Colonic mucosa (tissue), 4 donors: ENCODE data around the gene JAKMIP1. TPM values are rescaled to one million over a fixed set of nuclear protein-coding genes. Genes with fewer than 3 reads are reported as not detected.

Experiments used
- DNase-seq: peaks from one replicate; pipeline ENCODE4 v3.0.0-alpha.2; 2020
- H3K27ac ChIP-seq: fragments of 200-600 bp; one replicate; pipeline ENCODE4 v1.8.0; 2021
- H3K27me3 ChIP-seq: fragments of 200-600 bp; one replicate; pipeline ENCODE4 v1.8.0; 2021
- H3K36me3 ChIP-seq: fragments of 200-600 bp; one replicate; pipeline ENCODE4 v1.8.0; 2021
- H3K4me1 ChIP-seq: fragments of 200-600 bp; one replicate; pipeline ENCODE4 v1.8.0; 2021; ENCODE audit warnings: mild to moderate bottlenecking
- H3K4me3 ChIP-seq: fragments of 200-600 bp; one replicate; pipeline ENCODE4 v1.8.0; 2021
- H3K9ac ChIP-seq, 2 donors: one replicate each; pipeline ENCODE4 v1.7.0; 2013; ENCODE audit warnings: control low read depth in 2 of 2, low read depth in 2 of 2, low read length in 2 of 2
- H3K9me3 ChIP-seq: fragments of 200-600 bp; one replicate; pipeline ENCODE4 v1.8.0; 2021
- intact Hi-C: fragments of 100-400 bp; cut with DNase I; formaldehyde crosslinking; loops from one replicate; pipeline ENCODE4 v1.14.1; 2022
- total RNA-seq, 2 donors: library from RNA; stranded (reverse); fragmentation: NEBNext Ultra II Directional in 1 of 2; extraction: Animal tissue kit (Norgen Biotek cat#: 25700) in 1 of 2; gene quantifications; one replicate each; pipeline ENCODE4 v1.2.1, GENCODE V29; 2021
- TF ChIP-seq, protein P1 (sequence below): fragments of 200-600 bp; IDR thresholded peaks from one replicate; pipeline ENCODE4 v1.8.0; 2022; ENCODE audit warnings: antibody characterized with exemption, mild to moderate bottlenecking
- donor health status: healthy.
- donor health status: DM: no; HTN: no; CAD: no.
- donor health status: DM: no; HTN: no; CAD: no.

Gene JAKMIP1
- total RNA-seq, 2 donors from 2014 or later, result 0.19 to 0.42 TPM

- intact Hi-C loops, result no loop called here
- TF ChIP-seq, protein P1, sequence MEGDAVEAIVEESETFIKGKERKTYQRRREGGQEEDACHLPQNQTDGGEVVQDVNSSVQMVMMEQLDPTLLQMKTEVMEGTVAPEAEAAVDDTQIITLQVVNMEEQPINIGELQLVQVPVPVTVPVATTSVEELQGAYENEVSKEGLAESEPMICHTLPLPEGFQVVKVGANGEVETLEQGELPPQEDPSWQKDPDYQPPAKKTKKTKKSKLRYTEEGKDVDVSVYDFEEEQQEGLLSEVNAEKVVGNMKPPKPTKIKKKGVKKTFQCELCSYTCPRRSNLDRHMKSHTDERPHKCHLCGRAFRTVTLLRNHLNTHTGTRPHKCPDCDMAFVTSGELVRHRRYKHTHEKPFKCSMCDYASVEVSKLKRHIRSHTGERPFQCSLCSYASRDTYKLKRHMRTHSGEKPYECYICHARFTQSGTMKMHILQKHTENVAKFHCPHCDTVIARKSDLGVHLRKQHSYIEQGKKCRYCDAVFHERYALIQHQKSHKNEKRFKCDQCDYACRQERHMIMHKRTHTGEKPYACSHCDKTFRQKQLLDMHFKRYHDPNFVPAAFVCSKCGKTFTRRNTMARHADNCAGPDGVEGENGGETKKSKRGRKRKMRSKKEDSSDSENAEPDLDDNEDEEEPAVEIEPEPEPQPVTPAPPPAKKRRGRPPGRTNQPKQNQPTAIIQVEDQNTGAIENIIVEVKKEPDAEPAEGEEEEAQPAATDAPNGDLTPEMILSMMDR, result no peak
- Histone ChIP-seq H3K9ac (no peak overlapping the region), H3K9me3 (no peaks in the 10 kb centered on the region), H3K27ac (no peak overlapping the region), H3K36me3 (no peaks in the 10 kb centered on the region), H3K27me3 (no peaks in the 10 kb centered on the region), H3K4me1 (no peaks in the 10 kb centered on the region), H3K4me3 (no peak overlapping the region)
- DNase-seq, result no peak
Observed at GRCh38 chr4:6227412-6228157, 27.2 kb upstream of the JAKMIP1 start.

GRCh38 chr4:6226506-6226905 lies 26.2 kb upstream of the JAKMIP1 start:
- Histone ChIP-seq H3K4me3 (no peak overlapping the region), H3K4me1 (no peaks in the 10 kb centered on the region), H3K27ac (no peak overlapping the region), H3K9ac (no peak overlapping the region), H3K36me3 (no peaks in the 10 kb centered on the region), H3K9me3 (no peaks in the 10 kb centered on the region), H3K27me3 (peaks cover 9% of the 10 kb centered on the region)
- TF ChIP-seq, protein P1, result no peak
- no peak for DNase-seq
- intact Hi-C loops, result no loop called here

- Histone ChIP-seq H3K4me1 (no peaks in the 10 kb centered on the region), H3K9ac (no peak overlapping the region), H3K27ac (no peak overlapping the region), H3K9me3 (no peaks in the 10 kb centered on the region), H3K27me3 (peaks cover 16% of the 10 kb centered on the region), H3K36me3 (no peaks in the 10 kb centered on the region), H3K4me3 (no peak overlapping the region)
- intact Hi-C loops, result no loop called here
- no peak for DNase-seq
- TF ChIP-seq, protein P1, result no peak
Observed at GRCh38 chr4:6225469-6225868, 25.1 kb upstream of the JAKMIP1 start.

DNA sequence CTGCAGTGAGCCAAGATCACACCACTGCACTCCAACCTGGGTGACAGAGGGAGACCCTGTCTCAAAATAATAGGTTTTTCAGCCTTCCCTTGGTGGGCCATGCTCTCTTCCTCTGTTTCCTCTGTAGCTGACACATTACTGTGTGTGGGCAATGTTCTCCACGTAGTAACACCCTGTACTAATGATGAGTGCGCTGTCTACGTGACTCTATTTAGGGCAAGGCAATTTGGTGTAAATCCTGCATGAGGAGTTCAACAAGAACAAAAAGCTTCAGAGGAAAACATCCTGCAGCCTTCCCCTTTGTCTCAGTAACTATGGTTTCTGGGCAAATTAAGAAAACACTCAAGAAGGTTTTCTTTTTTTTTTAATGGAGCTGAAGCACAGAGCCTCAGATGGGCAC lies 24.4 kb upstream of the JAKMIP1 start:
- no peak overlapping the region for H3K4me3 ChIP-seq
- no peaks in the 10 kb centered on the region for H3K36me3 ChIP-seq
- TF ChIP-seq, protein P1, result no peak
- no peaks in the 10 kb centered on the region for H3K4me1 ChIP-seq
- no peak for DNase-seq
- no peak overlapping the region for H3K27ac ChIP-seq
- no peak overlapping the region for H3K9ac ChIP-seq
- intact Hi-C loops, result no loop called here
- no peaks in the 10 kb centered on the region for H3K9me3 ChIP-seq
- peaks cover 19% of the 10 kb centered on the region for H3K27me3 ChIP-seq

DNA sequence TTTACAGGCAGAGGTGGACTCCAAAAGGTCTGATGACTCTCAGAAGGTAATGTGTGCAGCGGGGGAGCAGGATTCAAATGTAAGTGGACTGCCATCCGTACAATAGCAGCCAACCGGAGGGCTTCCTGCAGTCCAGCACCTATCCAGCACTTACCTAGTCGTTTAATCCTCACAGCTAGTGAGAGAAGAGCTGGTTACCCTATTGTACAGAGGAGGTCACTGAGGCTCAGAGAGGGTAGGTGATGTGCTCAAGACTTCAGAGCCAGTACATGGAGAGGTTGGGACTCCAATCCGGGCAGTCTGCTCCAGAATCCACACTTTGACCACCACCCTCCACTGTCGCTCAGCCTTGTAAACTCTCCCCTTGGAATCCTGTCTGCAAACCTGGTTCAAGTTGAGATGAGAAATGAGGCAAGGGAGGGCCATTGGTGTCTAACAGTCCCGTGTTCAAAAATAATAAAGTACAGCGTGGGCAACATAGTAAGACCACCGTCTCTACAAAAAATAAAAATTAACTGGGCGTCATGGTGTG lies 22.5 kb upstream of the JAKMIP1 start:
- Histone ChIP-seq H3K27ac (no peak overlapping the region), H3K4me1 (no peaks in the 10 kb centered on the region), H3K9ac (no peak overlapping the region), H3K4me3 (no peak overlapping the region), H3K27me3 (peaks cover 19% of the 10 kb centered on the region), H3K9me3 (no peaks in the 10 kb centered on the region), H3K36me3 (no peaks in the 10 kb centered on the region)
- TF ChIP-seq, protein P1, result no peak
- DNase-seq, result no peak
- intact Hi-C loops, result no loop called here
